HCT116 (cell line): Measurements from ENCODE around the gene SRGAP1. TPM values are rescaled to one million over a fixed set of nuclear protein-coding genes. Genes with fewer than 3 reads are reported as not detected.

Source experiments
- ATAC-seq: fragments of 200-7000 bp; cut with Tn5 transposase; 2 replicates; pipeline ENCODE4 v1.9.1; 2020; ENCODE audit warnings: mild to moderate bottlenecking, moderate library complexity
- BruUV-seq: library from RNA; stranded (reverse); fragments of 400-500 nt; replicated peaks from 2 replicates; lab custom pipeline; 2021; lab: Mats Ljungman, UMichigan
- CTCF ChIA-PET: fragments of 300-600 bp; sonication (Branson Sonifier 250); formaldehyde crosslinking; loops from one replicate; lab custom pipeline; 2021; ENCODE audit warnings: antibody characterized with exemption; lab: Charles Lee
- POLR2A ChIA-PET: fragments of 300-600, 350-600 bp; sonication (Branson Sonifier 250); formaldehyde crosslinking; loops from one replicate; lab custom pipeline; 2021; ENCODE audit warnings: antibody characterized with exemption; lab: Charles Lee
- RAD21 ChIA-PET, 2 experiments: fragments of 300-600 bp; sonication (Branson Sonifier 250); formaldehyde crosslinking; loops; one replicate each; lab custom pipeline; 2023; ENCODE audit warnings: low total read pairs in 2 of 2; ENCODE audit not compliant: uncharacterized antibody in 2 of 2, unreplicated experiment in 2 of 2, low non-redundant PET in 1 of 2; lab: Charles Lee
- DNase-seq: peaks from one replicate; pipeline ENCODE4 v3.0.0-alpha.2; 2010; ENCODE audit warnings: low read depth, low spot score
- H2AFZ ChIP-seq: fragments of 200-600 bp; shearing (Covaris generic), sonication (generic); 2 replicates; pipeline ENCODE4 v1.6.1; 2017; ENCODE audit warnings: low read depth, mixed run types, mixed read lengths, antibody characterized with exemption, low read length; ENCODE audit not compliant: poor library complexity, severe bottlenecking
- H3K27ac ChIP-seq: 2 replicates; pipeline ENCODE4 v1.5.1; 2012; ENCODE audit warnings: low read depth, low read length
- H3K27me3 ChIP-seq: fragments of 200-600 bp; sonication (generic); 2 replicates; pipeline ENCODE4 v1.6.1; 2016; ENCODE audit warnings: mixed run types, low read length, mixed read lengths; ENCODE audit not compliant: insufficient read depth
- H3K36me3 ChIP-seq, 2 experiments: fragments of 200-500 bp in 1 of 2; fragments of 200-600 bp in 1 of 2; sonication (Bioruptor generic) in 1 of 2; sonication (generic) in 1 of 2; 2 replicates each; pipeline versions ENCODE4 v1.5.1 to v1.6.1; 2014 to 2016; ENCODE audit warnings: low read length in 2 of 2, inconsistent platforms in 1 of 2, mixed read lengths in 1 of 2, mixed run types in 1 of 2; ENCODE audit not compliant: insufficient read depth in 2 of 2, control insufficient read depth in 1 of 2
- H3K4me1 ChIP-seq, 2 experiments: fragments of 200-600 bp in 1 of 2; sonication (generic) in 1 of 2; 2 replicates each; pipeline versions ENCODE4 v1.5.1 to v1.6.1; 2012 to 2017; ENCODE audit warnings: low read length in 2 of 2, inconsistent platforms in 1 of 2, mild to moderate bottlenecking in 1 of 2, mixed read lengths in 1 of 2, mixed run types in 1 of 2, moderate library complexity in 1 of 2; ENCODE audit not compliant: insufficient read depth in 2 of 2, control insufficient read depth in 1 of 2
- H3K4me2 ChIP-seq: fragments of 200-600 bp; sonication (generic); 2 replicates; pipeline ENCODE4 v1.6.1; 2017; ENCODE audit warnings: mixed run types, low read length, mixed read lengths
- H3K4me3 ChIP-seq, 2 experiments: fragments of 200-600 bp in 1 of 2; sonication (generic) in 1 of 2; replicated peaks in 1 of 2; 2 replicates each; pipeline ENCODE4 v1.5.1; 2011 to 2016; ENCODE audit warnings: low read length in 2 of 2, control low read depth in 1 of 2, low read depth in 1 of 2, mild to moderate bottlenecking in 1 of 2, mixed read lengths in 1 of 2, mixed run types in 1 of 2
- H3K79me2 ChIP-seq: fragments of 200-600 bp; sonication (generic); 2 replicates; pipeline ENCODE4 v1.6.1; 2017; ENCODE audit warnings: mild to moderate bottlenecking, mixed run types, low read length, moderate library complexity, mixed read lengths; ENCODE audit not compliant: insufficient read depth
- H3K9ac ChIP-seq: fragments of 200-600 bp; sonication (generic); 2 replicates; pipeline ENCODE4 v1.6.1; 2016; ENCODE audit warnings: low read length, mixed read lengths
- H3K9me2 ChIP-seq: fragments of 200-600 bp; sonication (generic), shearing (Covaris generic); 2 replicates; pipeline ENCODE4 v1.6.1; 2017; ENCODE audit warnings: mixed run types, mild to moderate bottlenecking, moderate library complexity; ENCODE audit not compliant: insufficient read depth
- H3K9me3 ChIP-seq, 2 experiments: fragments of 200-500 bp in 1 of 2; fragments of 200-600 bp in 1 of 2; sonication (Bioruptor generic) in 1 of 2; sonication (generic) in 1 of 2; 2 replicates each; pipeline ENCODE4 v1.6.1; 2014 to 2017; ENCODE audit warnings: low read length in 2 of 2, mixed read lengths in 2 of 2, inconsistent platforms in 1 of 2, low read depth in 1 of 2, mild to moderate bottlenecking in 1 of 2, mixed run types in 1 of 2, moderate library complexity in 1 of 2; ENCODE audit not compliant: control insufficient read depth in 1 of 2, insufficient read depth in 1 of 2
- H4K20me1 ChIP-seq: fragments of 200-600 bp; sonication (generic), shearing (Covaris generic); 2 replicates; pipeline ENCODE4 v1.6.1; 2017; ENCODE audit warnings: mixed run types, mild to moderate bottlenecking, moderate library complexity; ENCODE audit not compliant: insufficient read depth
- CBX3 ChIP-seq: IDR thresholded peaks from 2 replicates; pipeline ENCODE4 v1.6.1; 2012; ENCODE audit warnings: low read depth
- CEBPB ChIP-seq: IDR thresholded peaks from 2 replicates; pipeline ENCODE4 v1.6.1; 2012; ENCODE audit warnings: low read depth
- EGR1 ChIP-seq: IDR thresholded peaks from 2 replicates; pipeline ENCODE4 v1.6.1; 2012; ENCODE audit warnings: low read depth
- ELF1 ChIP-seq: IDR thresholded peaks from 2 replicates; pipeline ENCODE4 v1.6.1; 2012; ENCODE audit warnings: low read depth, borderline replicate concordance
- EZH2 ChIP-seq: fragments of 200-600 bp; sonication (generic); IDR thresholded peaks from 2 replicates; pipeline ENCODE4 v1.6.1; 2017; ENCODE audit warnings: antibody characterized with exemption, mixed run types
- EZH2phosphoT487 ChIP-seq: fragments of 200-600 bp; IDR thresholded peaks from 2 replicates; pipeline ENCODE4 v1.6.1; 2018; ENCODE audit warnings: antibody characterized with exemption, borderline replicate concordance
- FOSL1 ChIP-seq: IDR thresholded peaks from 2 replicates; pipeline ENCODE4 v1.6.1; 2012; ENCODE audit warnings: low read depth
- MAX ChIP-seq: IDR thresholded peaks from 2 replicates; pipeline ENCODE4 v1.6.1; 2012
- POLR2AphosphoS5 ChIP-seq: IDR thresholded peaks from 2 replicates; pipeline ENCODE4 v1.6.1; 2011; ENCODE audit warnings: mild to moderate bottlenecking, low read depth, low read length, moderate library complexity
- RAD21 ChIP-seq: IDR thresholded peaks from 2 replicates; pipeline ENCODE4 v1.6.1; 2012; ENCODE audit warnings: low read depth, mild to moderate bottlenecking
- SIN3A ChIP-seq: IDR thresholded peaks from 2 replicates; pipeline ENCODE4 v1.6.1; 2012; ENCODE audit warnings: low read depth
- SRF ChIP-seq: IDR thresholded peaks from 2 replicates; pipeline ENCODE4 v1.6.1; 2012; ENCODE audit warnings: low read depth
- TCF7L2 ChIP-seq: IDR thresholded peaks from 2 replicates; pipeline ENCODE4 v1.7.0; 2011; ENCODE audit warnings: borderline replicate concordance, inconsistent platforms; ENCODE audit not compliant: insufficient read depth, insufficient read length; ENCODE audit errors: extremely low read depth
- YY1 ChIP-seq: IDR thresholded peaks from 2 replicates; pipeline ENCODE4 v1.6.1; 2011; ENCODE audit warnings: low read length, low read depth, moderate library complexity, mild to moderate bottlenecking; ENCODE audit not compliant: insufficient replicate concordance; ENCODE audit errors: extremely low read depth
- ZFX ChIP-seq: fragments of 450-650 bp; IDR thresholded peaks from 2 replicates; pipeline ENCODE4 v1.6.1; 2017
- intact Hi-C: fragments of 100-400 bp; cut with micrococcal nuclease; formaldehyde crosslinking; loops from 2 replicates; pipeline ENCODE4 v1.10.0; 2022
- total RNA-seq: library from RNA; stranded (reverse); gene quantifications from one replicate; pipeline ENCODE4 v1.2.1, GENCODE V29; 2021; ENCODE audit not compliant: unreplicated experiment
- TF ChIP-seq, protein P1 (sequence below): IDR thresholded peaks from 2 replicates; pipeline ENCODE4 v1.6.1; 2012
- TF ChIP-seq, protein P2 (sequence below): IDR thresholded peaks from 2 replicates; pipeline ENCODE4 v1.6.1; 2012; ENCODE audit warnings: low read depth

Gene SRGAP1
- total RNA-seq, 1 experiment from 2014 or later, result 16.6 TPM

GRCh38 chr12:63912651-63913050 lies 68.2 kb downstream of the SRGAP1 start:
- H3K9ac ChIP-seq, result no peak overlapping the region
- no peak overlapping the region for H3K27ac ChIP-seq
- DNase-seq, result no peak
- ATAC-seq, result no peak
- POLR2A ChIA-PET, result interaction anchor here (0.7 to 0.9 kb wide), 2 partner anchors 14 to 292 kb away, joined by 3 to 4 read pairs; no protein-coding TSS in a partner anchor
- H2AFZ ChIP-seq, result no peak overlapping the region
- H3K79me2 ChIP-seq, result peaks cover 71% of the 10 kb centered on the region
- no peaks in the 10 kb centered on the region for H3K9me3 ChIP-seq
- H3K9me2 ChIP-seq, result no peaks in the 10 kb centered on the region
- no peak overlapping the region for H3K4me3 ChIP-seq
- peaks cover 32 to 46% of the 10 kb centered on the region in 2 experiments for H3K4me1 ChIP-seq
- H4K20me1 ChIP-seq, result peaks cover 5% of the 10 kb centered on the region; the same call in 1 of the 2 replicates
- TF ChIP-seq EZH2phosphoT487 (no peak), ZFX (no peak), SIN3A (no peak), TCF7L2 (no peak), SRF (no peak), EGR1 (no peak), MAX (no peak), ELF1 (no peak), YY1 (no peak), POLR2AphosphoS5 (no peak), CBX3 (no peak), RAD21 (no peak), EZH2 (no peak), FOSL1 (no peak), CEBPB (no peak)
- TF ChIP-seq, protein P1, sequence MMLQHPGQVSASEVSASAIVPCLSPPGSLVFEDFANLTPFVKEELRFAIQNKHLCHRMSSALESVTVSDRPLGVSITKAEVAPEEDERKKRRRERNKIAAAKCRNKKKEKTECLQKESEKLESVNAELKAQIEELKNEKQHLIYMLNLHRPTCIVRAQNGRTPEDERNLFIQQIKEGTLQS, result no peak
- TF ChIP-seq, protein P2, sequence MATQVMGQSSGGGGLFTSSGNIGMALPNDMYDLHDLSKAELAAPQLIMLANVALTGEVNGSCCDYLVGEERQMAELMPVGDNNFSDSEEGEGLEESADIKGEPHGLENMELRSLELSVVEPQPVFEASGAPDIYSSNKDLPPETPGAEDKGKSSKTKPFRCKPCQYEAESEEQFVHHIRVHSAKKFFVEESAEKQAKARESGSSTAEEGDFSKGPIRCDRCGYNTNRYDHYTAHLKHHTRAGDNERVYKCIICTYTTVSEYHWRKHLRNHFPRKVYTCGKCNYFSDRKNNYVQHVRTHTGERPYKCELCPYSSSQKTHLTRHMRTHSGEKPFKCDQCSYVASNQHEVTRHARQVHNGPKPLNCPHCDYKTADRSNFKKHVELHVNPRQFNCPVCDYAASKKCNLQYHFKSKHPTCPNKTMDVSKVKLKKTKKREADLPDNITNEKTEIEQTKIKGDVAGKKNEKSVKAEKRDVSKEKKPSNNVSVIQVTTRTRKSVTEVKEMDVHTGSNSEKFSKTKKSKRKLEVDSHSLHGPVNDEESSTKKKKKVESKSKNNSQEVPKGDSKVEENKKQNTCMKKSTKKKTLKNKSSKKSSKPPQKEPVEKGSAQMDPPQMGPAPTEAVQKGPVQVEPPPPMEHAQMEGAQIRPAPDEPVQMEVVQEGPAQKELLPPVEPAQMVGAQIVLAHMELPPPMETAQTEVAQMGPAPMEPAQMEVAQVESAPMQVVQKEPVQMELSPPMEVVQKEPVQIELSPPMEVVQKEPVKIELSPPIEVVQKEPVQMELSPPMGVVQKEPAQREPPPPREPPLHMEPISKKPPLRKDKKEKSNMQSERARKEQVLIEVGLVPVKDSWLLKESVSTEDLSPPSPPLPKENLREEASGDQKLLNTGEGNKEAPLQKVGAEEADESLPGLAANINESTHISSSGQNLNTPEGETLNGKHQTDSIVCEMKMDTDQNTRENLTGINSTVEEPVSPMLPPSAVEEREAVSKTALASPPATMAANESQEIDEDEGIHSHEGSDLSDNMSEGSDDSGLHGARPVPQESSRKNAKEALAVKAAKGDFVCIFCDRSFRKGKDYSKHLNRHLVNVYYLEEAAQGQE, result no peak
- TF ChIP-seq, all 23 proteins: peak for 0
- ChIA-PET CTCF (no interaction called here), RAD21 (no interaction called here)
- intact Hi-C loops, result loop anchor here (10.0 kb wide), 1 partner anchor 312 kb away; the partner anchor contains the start of gene KICS2
- BruUV-seq, result no TSS peak
- H3K4me2 ChIP-seq, result no peak overlapping the region
- no peaks in the 10 kb centered on the region for H3K36me3 ChIP-seq
- no peaks in the 10 kb centered on the region for H3K27me3 ChIP-seq
